GF-D8 (cell line): ENCODE measurements around the gene NAGLU.
A peak's percentile ranks its signal among the peaks of the same experiment; 100 is the strongest.
"Not testable (repeated sequence)": the region's sequence is repeated elsewhere in the genome, so short reads cannot be mapped to it uniquely, and the experiment has no call there.

Experiments used
- DNase-seq: peaks from one replicate; lab custom pipeline; 2025; lab: John Stamatoyannopoulos, UW

NAGLU gene

DNA sequence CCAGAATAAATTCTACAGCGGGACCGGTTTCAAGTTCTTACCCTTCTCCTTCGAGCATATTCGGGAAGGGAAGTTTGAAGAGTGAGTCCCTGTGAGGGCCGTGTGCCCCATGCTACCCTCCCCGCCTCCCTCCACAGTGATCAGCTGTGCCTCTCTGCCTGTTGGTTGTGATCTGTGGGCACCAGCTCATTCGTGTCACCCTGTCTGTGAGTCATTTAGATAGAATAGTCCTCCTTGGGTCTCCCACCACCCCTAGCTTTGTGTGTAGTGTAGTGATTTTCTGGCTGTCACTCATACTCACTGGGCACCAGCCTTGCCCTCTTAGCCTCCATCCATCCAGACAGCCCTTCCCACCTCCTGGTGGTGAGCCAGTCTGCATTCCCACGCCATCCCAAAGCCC, 15.0 kb upstream of the NAGLU start:
- no peak for DNase-seq

DNA sequence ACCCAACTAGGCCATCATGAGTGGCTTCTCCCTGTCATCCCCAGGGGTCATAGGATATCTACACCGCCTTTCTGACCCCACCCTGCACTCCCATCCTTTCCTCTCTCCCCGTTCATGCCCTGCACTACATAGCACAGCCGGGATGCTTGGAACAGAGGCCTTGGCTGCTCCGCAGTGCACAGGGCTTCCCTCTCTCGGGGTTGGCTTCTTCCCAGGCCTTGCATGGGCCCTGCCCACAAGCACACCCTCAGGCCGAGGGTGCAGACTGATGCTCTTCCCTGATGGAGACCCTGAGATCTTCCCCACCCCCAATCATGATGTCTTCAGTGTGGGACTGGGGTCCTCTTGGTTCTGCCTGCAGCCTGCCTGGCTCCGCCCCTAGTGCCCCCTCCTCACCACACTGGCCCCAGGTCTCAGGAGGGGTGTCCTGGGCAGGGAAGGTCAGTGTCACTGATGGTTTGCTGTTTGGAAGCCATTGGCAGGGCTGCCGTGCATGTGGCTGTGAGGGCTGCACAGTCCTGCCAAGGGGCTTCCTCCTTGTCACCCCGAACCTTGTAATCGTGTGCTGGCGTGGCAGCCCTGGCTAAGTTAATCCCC, 14.3 kb upstream of the NAGLU start:
- no peak for DNase-seq

DNA sequence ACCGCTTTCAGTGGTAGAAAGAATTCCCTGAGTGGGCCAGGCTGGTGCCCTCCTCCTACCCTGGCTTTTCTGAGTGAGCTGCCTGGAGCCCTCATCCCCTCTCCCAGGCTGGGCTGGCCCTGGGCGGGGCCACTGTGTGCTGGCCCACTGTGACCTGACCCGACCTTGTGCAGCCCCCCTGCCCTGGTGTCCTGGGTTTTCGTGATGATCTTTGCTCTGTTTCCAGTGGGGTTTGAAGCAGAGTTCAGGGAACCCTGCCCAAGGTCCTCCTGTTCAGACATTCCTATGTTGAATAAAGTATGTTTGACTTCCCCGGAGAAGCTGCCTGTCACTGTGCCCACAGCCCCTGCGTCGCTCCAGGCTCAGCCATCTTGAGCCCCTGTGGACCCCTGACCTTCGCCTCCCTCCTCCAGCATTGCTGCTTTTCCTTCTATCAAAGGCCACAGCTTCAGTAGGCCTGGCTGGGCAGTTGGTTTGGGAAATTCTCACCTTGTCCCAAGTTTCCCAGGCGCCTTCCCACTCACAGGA, 13.7 kb upstream of the NAGLU start:
- no peak for DNase-seq

DNA sequence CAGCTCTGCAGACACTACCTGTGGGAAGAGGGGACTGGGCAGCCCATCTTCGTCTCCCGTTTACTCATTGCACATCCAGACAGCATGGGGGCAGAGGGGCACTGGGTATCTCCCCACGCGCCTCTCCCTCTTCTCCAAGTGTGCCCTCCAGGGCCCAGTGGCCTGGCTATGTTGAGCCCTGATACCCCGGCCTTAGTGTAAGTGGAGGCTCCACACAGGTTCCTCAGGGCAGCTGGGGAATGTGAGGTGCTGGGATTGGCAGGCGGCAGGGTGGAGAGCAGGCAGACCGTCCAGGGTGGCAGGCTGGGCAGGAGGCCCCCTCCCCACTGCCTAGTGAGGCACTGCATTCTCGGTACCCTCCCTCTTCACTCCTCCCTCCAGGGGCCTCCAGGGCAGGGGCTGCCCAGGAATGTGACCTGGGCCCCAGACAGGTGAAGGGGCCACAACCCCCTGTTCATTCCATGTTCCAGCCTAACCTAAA, 13.2 kb upstream of the NAGLU start:
- DNase-seq = no peak

DNA sequence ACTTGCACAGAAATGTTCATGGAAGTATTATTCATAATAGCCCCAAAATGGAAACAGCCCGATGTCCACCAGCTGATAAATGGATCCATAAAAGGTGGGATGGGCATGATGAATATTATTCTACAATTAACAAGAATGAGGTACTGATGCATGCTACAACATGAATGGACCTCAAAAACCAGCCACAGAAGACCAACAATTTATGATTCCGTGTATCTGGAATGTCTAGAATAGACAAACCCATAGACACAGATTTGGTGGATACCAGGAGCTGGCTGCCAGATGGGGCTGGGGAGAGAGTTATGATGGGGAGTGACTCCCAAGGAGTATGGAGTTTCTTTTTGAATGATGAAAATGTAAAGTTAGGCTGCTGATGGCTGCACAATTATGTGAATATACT, 10.8 kb upstream of the NAGLU start:
- no peak for DNase-seq

DNA sequence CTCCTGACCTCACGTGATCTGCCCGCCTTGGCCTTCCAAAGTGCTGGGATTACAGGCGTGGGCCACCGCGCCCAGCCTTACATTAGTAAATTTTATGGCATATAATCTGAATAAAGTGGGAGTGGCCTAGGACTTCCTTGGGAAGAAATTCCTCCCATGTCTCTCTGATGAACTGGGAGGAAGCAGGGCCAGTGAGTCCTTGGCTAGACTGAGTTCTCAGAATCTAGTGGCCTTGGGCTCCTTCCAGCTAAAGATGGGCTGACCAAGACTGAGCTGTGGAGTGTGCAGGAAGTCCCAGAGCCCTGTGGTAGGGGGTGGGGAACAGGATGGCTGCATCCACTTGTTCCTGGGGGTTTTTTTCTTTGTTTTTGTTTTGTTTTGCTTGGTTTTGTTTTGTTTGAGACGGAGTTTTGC, 10.0 kb upstream of the NAGLU start:
- DNase-seq = no peak

DNA sequence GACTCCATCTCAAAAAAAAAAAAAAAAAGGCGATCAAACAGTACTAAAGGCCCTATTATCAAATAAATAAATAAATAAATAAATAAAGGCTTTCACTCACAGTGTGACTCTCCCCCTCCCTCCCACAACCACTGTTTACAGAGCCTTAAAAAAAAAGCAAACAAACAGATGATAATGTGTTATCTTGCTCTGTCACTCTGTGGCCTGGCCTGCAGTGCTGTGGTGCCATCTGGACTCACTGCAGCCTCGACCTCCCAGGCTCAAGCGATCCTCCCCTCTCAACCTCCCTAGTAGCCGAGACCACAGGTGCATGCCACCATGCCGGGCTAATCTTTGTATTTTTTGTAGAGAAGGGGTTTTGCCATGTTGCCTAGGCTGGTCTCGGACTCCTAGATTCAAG, 8.1 kb upstream of the NAGLU start:
- no peak for DNase-seq

DNA sequence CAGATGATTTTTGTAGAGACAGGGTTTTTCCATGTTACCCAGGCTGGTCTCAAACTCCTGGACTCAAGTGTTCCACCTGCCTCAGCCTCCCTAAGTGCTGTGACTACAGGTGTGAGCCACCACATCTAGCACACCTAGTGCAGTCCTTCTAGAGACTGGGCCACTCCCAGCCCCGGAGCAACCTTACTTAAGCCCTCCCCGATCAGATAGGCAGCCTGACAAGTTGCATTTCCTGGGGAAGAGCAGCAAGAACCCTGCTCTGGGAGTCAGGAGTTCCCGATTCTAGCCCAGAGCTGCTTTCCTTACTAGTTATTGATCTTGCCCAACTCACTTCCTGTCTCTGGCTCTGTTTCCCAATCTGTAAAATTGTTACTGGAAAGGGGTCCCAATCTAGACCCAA, 7.0 kb upstream of the NAGLU start:
- DNase-seq = peak; percentile 21

DNA sequence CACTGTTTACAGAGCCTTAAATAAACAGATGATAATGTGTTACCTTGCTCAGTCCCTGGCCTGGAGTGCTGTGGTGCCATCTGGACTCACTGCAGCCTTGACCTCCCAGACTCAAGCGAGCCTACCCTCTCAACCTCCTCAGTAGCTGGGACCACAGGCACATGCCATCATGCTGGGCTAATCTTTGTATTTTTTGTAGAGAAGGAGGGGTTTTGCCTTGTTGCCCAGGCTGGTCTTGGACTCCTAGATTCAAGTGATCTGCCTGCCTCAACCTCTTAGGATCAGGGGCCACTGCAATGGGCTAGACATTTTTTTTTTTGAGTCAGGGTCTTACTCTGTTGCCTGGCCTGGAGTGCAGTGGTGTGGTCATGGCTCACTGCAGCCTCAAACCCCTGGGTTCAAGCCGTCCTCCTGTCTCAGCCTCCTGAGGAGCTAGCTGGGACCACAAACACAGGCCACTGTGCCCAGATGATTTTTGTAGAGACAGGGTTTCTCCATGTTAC, 5.0 kb upstream of the NAGLU start:
- no peak for DNase-seq

DNA sequence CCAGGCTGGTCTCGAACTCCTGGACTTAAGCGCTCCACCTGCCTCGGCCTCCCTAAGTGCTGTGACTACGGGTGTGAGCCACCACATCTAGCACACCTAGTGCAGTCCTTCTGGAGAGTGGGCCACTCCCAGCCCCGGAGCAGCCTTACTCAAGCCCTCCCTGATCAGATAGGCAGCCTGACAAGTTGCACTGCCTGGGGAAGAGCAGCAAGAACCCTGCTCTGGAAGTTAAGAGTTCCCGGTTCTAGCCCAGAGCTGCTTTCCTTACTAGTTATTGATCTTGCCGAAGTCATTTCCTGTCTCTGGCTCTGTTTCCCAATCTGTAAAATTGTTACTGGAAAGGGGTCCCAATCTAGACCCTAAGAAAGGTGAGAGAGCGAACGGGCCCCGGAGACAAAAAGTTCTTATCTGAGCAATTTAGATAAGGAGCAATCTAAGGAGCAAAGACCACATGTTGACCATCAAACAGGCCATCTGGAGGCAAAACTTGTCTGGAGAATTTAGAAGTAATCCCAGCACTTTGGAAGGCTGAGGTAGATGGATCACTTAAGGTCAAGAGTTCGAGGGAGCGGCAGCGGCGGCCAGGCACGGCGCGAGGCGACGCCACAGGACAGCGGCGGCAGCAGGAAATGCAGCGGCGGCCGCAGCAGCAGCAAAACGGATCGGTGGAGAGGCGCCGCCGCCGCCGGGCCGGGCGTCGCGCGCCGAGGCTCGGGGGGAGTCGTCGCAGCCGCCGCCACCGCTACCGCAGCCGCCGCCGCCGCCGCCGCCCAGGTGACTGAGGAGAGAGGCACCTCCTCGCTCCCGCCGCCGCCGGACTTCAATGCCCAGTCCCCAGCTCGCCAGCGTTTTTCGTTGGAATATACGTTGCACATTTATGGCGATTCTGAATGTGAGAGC, 4.3 kb upstream of the NAGLU start:
- DNase-seq = peak; percentile 41

DNA sequence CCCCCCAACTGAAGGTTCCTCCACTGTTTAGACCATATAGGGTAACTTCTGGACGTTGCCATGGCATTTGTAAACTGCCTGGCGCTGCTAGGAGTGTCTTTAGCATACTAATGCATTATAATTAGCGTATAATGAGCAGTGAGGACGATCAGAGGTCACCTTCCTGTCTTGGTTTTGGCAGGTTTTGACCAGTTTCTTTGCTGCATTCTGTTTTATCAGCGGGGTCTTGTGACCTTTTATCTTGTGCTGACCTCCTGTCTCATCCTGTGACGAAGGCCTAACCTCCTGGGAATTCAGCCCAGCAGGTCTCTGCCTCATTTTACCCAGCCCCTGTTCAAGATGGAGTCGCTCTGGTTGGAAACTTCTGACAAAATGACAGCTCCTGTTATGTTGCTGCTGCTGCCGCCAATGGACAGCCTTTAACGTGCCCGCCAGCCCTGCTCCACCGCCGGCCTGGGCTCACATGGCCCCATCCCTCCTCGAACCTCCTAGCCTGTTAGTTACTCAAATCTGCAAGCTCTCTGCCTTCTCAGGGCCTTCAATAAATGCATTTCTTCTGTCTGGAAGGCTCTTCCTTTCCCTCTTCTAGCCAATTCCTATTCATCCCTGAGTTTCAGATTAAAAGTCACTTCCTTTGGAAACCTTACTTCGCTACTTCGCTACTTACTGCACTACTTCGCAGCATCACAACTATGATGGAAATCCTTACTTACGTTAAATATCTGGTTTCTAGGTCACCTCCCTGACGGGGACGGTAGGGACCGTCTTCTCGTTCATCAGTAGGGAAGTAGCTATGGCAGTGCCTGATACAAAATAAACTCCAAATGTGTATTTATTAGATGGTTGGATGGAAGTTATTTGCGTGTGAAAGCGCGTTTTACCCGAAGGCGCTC, 640 bp upstream of the NAGLU start:
- DNase-seq = peak; percentile 60

DNA sequence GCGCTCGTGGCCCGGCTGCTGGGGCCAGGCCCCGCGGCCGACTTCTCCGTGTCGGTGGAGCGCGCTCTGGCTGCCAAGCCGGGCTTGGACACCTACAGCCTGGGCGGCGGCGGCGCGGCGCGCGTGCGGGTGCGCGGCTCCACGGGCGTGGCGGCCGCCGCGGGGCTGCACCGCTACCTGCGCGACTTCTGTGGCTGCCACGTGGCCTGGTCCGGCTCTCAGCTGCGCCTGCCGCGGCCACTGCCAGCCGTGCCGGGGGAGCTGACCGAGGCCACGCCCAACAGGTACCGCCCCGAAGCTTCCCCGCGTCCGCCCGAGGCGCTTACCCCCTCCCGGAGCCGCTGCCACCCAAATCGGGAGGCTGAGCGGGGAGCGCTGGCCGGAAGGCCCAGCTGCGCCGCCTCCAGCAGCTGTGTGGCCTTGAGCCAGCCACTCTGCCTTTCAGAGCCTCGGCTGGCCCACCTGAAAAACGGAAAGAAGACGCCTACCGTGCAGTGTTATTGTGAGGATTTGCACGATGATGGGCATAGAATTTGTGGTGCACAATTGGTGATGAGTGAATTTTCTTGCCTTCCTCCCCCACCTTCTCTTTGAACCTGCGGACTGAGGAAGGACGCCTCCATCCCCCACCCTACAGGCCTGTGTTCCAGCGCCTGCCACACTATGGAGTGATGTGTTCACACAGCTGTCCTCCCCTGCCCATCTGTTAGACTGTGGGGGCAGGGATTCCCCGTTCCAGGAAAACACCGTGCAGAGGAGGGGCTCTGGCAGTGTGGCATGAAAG, 523 bp downstream of the NAGLU start:
- peak; percentile 45 for DNase-seq

DNA sequence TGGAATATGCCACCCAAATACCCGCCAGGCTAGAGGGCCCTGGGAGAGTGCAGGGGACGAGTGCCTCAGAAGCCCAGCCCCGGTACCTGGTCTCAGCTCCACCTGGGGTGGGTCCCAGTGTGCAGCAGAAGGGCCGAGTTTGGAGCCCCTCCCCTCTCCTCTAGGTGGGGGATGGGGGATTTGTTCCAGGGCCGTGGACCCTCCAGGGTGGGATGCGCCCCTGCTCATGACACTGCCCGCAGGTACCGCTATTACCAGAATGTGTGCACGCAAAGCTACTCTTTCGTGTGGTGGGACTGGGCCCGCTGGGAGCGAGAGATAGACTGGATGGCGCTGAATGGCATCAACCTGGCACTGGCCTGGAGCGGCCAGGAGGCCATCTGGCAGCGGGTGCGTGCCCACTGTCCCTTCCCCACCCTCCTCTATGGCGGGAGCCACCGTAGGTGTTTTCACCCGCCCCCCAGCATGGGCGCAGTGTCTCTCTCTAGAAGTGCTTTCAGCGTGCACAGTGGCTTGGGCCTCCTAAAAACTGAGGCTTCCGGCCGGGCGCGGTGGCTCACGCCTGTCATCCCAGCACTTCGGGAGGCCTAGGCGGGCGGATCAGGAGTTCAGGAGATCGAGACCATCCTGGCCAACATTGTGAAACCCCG, 1.2 kb downstream of the NAGLU start:
- DNase-seq = no peak

DNA sequence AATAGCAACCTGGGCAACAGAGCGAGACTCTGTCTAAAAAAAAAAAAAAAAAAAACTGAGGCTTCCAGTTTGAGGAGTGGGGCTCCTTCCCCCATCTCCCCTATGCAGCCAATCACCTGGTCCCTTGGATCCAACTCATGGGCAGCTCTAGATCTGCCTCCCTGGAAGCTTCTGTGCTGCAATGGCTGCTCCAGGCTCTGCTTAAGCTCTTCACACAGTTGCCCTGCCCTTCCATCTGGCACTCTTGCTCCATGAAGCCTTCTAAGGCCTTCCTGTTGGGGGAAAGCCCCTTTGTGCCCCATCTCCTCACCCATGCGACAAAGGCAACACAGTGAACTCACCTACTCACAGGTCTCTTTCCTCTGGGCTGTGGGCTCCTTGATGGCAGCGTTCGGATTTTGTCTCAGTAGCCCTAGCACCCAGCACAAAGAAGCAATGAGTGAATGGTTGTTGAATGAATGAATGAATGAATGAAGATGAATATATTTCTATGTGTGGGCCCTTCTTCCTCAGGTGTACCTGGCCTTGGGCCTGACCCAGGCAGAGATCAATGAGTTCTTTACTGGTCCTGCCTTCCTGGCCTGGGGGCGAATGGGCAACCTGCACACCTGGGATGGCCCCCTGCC, 1.9 kb downstream of the NAGLU start:
- DNase-seq = no peak

DNA sequence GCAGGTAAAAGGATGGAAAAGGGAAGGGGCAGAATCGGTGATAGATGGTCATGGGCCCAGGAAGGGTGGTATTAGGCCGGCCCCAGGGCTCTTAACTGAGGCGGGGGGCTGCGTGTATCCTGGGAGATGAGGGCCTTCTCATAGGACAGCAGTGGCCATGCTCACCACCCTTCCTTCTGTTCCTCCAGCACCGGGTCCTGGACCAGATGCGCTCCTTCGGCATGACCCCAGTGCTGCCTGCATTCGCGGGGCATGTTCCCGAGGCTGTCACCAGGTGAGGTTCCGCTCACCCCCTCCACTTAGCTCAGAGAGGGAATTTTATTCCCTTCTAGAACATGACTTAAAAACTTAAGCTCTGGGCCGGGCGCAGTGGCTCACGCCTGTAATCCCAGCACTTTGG, 2.4 kb downstream of the NAGLU start:
- DNase-seq = no peak

DNA sequence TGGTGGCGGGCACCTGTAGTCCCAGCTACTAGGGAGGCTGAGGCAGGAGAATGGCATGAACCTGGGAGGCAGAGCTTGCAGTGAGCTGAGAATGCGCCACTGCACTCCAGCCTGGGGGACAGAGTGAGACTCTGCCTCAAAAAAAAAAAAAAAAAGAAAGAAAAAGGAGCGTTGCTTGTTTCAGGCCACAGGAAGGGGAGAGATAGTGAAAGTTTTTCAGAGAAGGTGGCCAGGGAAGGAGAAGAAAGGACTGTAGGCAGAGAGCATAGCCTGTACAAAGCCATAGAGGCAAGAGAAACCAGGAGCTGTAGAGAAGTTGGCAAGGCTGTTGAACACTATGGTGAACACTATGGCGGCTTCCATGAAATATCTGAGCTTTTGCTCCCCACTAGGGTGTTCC, 4.5 kb downstream of the NAGLU start:
- DNase-seq = not testable (repeated sequence)

DNA sequence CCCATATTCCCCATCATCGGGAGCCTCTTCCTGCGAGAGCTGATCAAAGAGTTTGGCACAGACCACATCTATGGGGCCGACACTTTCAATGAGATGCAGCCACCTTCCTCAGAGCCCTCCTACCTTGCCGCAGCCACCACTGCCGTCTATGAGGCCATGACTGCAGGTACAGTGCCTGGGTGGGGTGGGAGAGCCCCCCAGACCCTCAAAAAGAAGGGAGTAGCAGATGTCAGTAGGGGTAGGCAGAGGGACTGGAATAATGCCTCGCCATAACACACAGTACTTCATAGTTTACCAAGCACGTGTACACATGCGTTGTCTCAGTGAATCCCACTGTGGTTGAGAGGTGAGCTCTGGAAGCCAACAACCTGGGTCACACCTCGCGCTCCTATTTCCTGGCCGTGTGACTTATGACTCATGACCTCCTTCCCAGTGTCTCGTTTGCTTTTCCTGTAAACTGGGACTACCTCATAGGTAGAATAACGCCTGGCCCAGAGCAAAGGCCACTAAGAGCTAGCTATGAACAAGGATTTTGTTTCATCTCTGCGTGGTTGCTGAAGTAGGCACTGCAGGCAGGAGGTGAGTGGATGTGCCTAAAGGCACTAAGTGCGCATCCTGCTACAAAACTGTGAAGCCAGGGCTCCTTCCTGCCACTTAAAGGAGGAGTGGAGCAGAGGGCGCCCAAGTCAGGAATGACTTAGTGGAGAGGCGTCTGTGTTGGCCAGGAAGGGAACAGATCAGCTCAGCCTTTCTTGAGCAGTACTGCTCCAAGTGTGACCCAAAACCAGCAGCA, 5.2 kb downstream of the NAGLU start:
- no peak for DNase-seq

DNA sequence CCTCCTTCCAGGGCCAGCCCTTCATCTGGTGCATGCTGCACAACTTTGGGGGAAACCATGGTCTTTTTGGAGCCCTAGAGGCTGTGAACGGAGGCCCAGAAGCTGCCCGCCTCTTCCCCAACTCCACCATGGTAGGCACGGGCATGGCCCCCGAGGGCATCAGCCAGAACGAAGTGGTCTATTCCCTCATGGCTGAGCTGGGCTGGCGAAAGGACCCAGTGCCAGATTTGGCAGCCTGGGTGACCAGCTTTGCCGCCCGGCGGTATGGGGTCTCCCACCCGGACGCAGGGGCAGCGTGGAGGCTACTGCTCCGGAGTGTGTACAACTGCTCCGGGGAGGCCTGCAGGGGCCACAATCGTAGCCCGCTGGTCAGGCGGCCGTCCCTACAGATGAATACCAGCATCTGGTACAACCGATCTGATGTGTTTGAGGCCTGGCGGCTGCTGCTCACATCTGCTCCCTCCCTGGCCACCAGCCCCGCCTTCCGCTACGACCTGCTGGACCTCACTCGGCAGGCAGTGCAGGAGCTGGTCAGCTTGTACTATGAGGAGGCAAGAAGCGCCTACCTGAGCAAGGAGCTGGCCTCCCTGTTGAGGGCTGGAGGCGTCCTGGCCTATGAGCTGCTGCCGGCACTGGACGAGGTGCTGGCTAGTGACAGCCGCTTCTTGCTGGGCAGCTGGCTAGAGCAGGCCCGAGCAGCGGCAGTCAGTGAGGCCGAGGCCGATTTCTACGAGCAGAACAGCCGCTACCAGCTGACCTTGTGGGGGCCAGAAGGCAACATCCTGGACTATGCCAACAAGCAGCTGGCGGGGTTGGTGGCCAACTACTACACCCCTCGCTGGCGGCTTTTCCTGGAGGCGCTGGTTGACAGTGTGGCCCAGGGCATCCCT, 7.4 kb downstream of the NAGLU start:
- no peak for DNase-seq
